ENCODE data around the gene CCDC33. TPM values are rescaled to one million over a fixed set of nuclear protein-coding genes. Genes with fewer than 3 reads are reported as not detected.

CCDC33 gene
- total and polyA plus RNA-seq, 2 donors (not counting 3 experiments of a cell fraction or from before 2014, with no cell fraction given) = not detected

- no peak for DNase-seq (ENCODE audit: low read depth, low spot score)
- ChIA-PET CTCF (no interaction called here), POLR2A (no interaction called here)
- H3K4me1 ChIP-seq (ENCODE audit: control insufficient read depth, extremely low read depth, insufficient read depth, low read length) = no peaks in the 10 kb centered on the region
- H3K9me3 ChIP-seq (replicated peaks; ENCODE audit: control insufficient read depth, insufficient read depth, low read length) = no peaks in the 10 kb centered on the region
- H3K36me3 ChIP-seq (ENCODE audit: control insufficient read depth in 2 of 2, extremely low read depth in 1 of 2, insufficient read depth in 2 of 2, low read length in 2 of 2) = no peaks in the 10 kb centered on the region
- H3K9ac ChIP-seq (replicated peaks; ENCODE audit: extremely low read depth, insufficient read depth, low read length) = no peak overlapping the region
- no TSS peak for BruUV-seq (replicated peaks)
- no peak overlapping the region for H2AFZ ChIP-seq (ENCODE audit: low read depth, low read length)
- H3K4me2 ChIP-seq (ENCODE audit: insufficient read depth, low read length) = no peak overlapping the region
- H3K4me3 ChIP-seq (replicated peaks in 1 of 3; ENCODE audit: insufficient read depth in 1 of 3, low read depth in 1 of 3, low read length in 3 of 3) = no peak overlapping the region
- FAIRE-seq = no peak
- intact Hi-C loops (cut with micrococcal nuclease) = no loop called here
- no peak overlapping the region for H3K27ac ChIP-seq (ENCODE audit: insufficient read depth, low read depth, low read length)
- dilution Hi-C loops (cut with MboI; ENCODE audit: extremely low pct_ligation_motif_present, low sequenced_read_pairs) = no loop called here
- no peaks in the 10 kb centered on the region for H3K9me1 ChIP-seq (replicated peaks; ENCODE audit: control insufficient read depth, extremely low read depth, insufficient read depth, low read length)
- TF ChIP-seq JUN (IDR thresholded peaks at IDR 0.05; ENCODE audit: borderline replicate concordance, insufficient read depth, insufficient read length, low read depth) (no peak), EZH2 (IDR thresholded peaks at IDR 0.05; ENCODE audit: borderline replicate concordance, low read depth, low read length, severe bottlenecking) (no peak), POLR2AphosphoS5 (IDR thresholded peaks at IDR 0.05; ENCODE audit: insufficient read depth, low read depth, low read length) (no peak), POLR2A (IDR thresholded peaks at IDR 0.05; ENCODE audit: low read depth, low read length) (no peak), MAX (IDR thresholded peaks at IDR 0.05; ENCODE audit: insufficient read depth, insufficient read length) (no peak), CTCF (IDR thresholded peaks at IDR 0.05; ENCODE audit: extremely low read depth in 1 of 2, insufficient read depth in 1 of 2, low read depth in 1 of 2, low read length in 2 of 2) (no peak), MYC (IDR thresholded peaks at IDR 0.05; ENCODE audit: low read depth, low read length) (no peak), FOS (IDR thresholded peaks at IDR 0.05; ENCODE audit: borderline replicate concordance, insufficient read depth, low read length) (no peak), GATA2 (IDR thresholded peaks at IDR 0.05; ENCODE audit: insufficient read depth, insufficient read length, low read depth, low read length) (no peak)
- H3K27me3 ChIP-seq (ENCODE audit: control insufficient read depth in 2 of 2, insufficient read depth in 2 of 2, low read length in 2 of 2) = no peaks in the 10 kb centered on the region
- no peaks in the 10 kb centered on the region for H4K20me1 ChIP-seq (replicated peaks; ENCODE audit: control insufficient read depth, extremely low read depth, insufficient read depth, low read length)
- no peaks in the 10 kb centered on the region for H3K79me2 ChIP-seq (ENCODE audit: control insufficient read depth, insufficient read depth, low read length)
Measured at GRCh38 chr15:74193905-74194304, 42.2 kb upstream of the CCDC33 start.

Measured in endothelial cell of umbilical vein (primary cell).